ENCODE results near the gene AHI1.

GRCh38 chr6:135393289-135393688 is 104.3 kb downstream of the AHI1 start:
- TF ChIP-seq ZNF501 (CRISPR knock-in tag; IDR thresholded peaks at IDR 0.05) (no peak), ZNF512B (CRISPR knock-in tag; IDR thresholded peaks at IDR 0.05; ENCODE audit: borderline replicate concordance) (no peak), RFX5 (IDR thresholded peaks at IDR 0.05; ENCODE audit: low read depth, low read length) (no peak), CTCF (CRISPR knock-in tag; IDR thresholded peaks at IDR 0.05) (no peak), ZSCAN20 (CRISPR knock-in tag; IDR thresholded peaks at IDR 0.05; ENCODE audit: borderline replicate concordance) (no peak), GABPB1 (CRISPR knock-in tag; IDR thresholded peaks at IDR 0.05) (no peak)
